ENCODE measurements around the gene NPAS3. TPM values are rescaled to one million over a fixed set of nuclear protein-coding genes. Genes with fewer than 3 reads are reported as not detected.

The NPAS3 gene
- total RNA-seq, 1 donor from 2014 or later = 1.6 TPM

DNA sequence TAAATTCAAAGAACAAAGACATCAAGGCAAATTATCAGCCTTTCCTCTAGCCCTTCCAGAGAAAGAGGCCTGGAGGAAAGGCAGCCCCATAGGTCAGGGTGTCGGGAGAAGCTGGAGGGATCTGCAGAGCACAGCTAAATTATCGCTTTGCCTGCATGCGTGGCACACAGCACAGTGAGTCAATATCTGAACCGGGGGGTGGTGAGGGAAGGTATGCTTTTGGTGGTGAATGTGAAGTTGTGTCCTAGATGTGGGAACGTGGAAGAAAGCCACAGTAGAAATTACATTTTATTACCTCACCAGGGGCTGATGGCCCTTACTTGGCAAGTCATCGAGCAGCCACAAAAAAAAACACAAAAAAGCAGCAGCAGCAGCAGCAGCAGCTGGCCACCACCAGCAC lies 769.0 kb downstream of the NPAS3 start:
- no peak for DNase-seq (ENCODE audit: low spot score)
- no peaks in the 10 kb centered on the region for H3K36me3 Mint-ChIP-seq (ENCODE audit: low read depth, unreplicated experiment)
- H3K27me3 Mint-ChIP-seq (ENCODE audit: unreplicated experiment) = peaks cover 2% of the 10 kb centered on the region
- TF ChIP-seq, protein P1, sequence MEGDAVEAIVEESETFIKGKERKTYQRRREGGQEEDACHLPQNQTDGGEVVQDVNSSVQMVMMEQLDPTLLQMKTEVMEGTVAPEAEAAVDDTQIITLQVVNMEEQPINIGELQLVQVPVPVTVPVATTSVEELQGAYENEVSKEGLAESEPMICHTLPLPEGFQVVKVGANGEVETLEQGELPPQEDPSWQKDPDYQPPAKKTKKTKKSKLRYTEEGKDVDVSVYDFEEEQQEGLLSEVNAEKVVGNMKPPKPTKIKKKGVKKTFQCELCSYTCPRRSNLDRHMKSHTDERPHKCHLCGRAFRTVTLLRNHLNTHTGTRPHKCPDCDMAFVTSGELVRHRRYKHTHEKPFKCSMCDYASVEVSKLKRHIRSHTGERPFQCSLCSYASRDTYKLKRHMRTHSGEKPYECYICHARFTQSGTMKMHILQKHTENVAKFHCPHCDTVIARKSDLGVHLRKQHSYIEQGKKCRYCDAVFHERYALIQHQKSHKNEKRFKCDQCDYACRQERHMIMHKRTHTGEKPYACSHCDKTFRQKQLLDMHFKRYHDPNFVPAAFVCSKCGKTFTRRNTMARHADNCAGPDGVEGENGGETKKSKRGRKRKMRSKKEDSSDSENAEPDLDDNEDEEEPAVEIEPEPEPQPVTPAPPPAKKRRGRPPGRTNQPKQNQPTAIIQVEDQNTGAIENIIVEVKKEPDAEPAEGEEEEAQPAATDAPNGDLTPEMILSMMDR (IDR thresholded peaks at IDR 0.05; ENCODE audit: unreplicated experiment) = no peak
- no peak overlapping the region for H3K4me3 Mint-ChIP-seq (ENCODE audit: unreplicated experiment)
- H3K4me1 Mint-ChIP-seq (ENCODE audit: unreplicated experiment) = peaks cover 3% of the 10 kb centered on the region
- H3K27ac Mint-ChIP-seq (ENCODE audit: unreplicated experiment) = no peak overlapping the region
- H3K9me3 Mint-ChIP-seq (ENCODE audit: unreplicated experiment) = no peaks in the 10 kb centered on the region

DNA sequence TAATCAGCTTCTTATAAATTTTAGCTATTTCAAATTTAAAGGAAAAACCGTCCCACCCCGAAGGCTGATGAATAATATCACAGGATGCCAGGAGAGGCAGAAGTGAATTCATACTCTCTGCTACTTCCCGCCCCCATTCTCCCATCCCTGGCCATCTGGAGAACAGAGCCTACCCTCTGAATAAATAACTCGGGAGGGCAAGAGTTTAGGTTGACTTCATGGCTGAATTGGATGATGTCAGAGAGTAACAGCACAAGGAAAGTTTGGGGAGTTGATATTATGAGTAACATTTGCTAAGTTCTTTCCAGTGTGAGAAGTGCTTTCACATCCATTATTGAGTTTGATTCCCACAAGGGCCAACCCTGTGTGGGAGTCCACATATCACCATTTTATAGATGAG lies 770.6 kb downstream of the NPAS3 start:
- no peak for DNase-seq (ENCODE audit: low spot score)
- Mint-ChIP-seq H3K9me3 (ENCODE audit: unreplicated experiment) (no peaks in the 10 kb centered on the region), H3K4me1 (ENCODE audit: unreplicated experiment) (peaks cover 3% of the 10 kb centered on the region), H3K27me3 (ENCODE audit: unreplicated experiment) (peaks cover 4% of the 10 kb centered on the region), H3K27ac (ENCODE audit: unreplicated experiment) (no peak overlapping the region), H3K36me3 (ENCODE audit: low read depth, unreplicated experiment) (no peaks in the 10 kb centered on the region), H3K4me3 (ENCODE audit: unreplicated experiment) (no peak overlapping the region)
- TF ChIP-seq, protein P1 (IDR thresholded peaks at IDR 0.05; ENCODE audit: unreplicated experiment) = no peak

DNA sequence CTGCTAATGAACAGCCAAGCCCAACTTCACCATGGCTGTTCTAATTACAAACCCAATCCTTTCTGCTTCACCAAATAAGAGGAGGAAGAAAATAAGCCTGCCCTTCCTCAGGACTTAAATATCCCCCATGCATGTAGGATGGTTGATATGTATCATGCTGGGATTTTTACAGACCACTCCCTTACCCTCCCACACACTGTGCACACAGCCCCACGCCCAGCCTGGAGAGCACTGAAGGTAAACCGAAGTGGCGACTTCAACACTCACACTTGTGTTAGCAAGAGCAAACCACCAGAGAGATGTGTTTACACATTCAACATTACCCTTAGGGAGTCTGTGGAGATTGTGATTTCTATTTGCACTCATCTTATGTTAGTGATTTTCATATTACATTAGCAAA lies 771.0 kb downstream of the NPAS3 start:
- TF ChIP-seq, protein P1 (IDR thresholded peaks at IDR 0.05; ENCODE audit: unreplicated experiment) = no peak
- no peak for DNase-seq (ENCODE audit: low spot score)
- H3K9me3 Mint-ChIP-seq (ENCODE audit: unreplicated experiment) = no peaks in the 10 kb centered on the region
- no peaks in the 10 kb centered on the region for H3K36me3 Mint-ChIP-seq (ENCODE audit: low read depth, unreplicated experiment)
- H3K4me1 Mint-ChIP-seq (ENCODE audit: unreplicated experiment) = peaks cover 3% of the 10 kb centered on the region
- H3K27ac Mint-ChIP-seq (ENCODE audit: unreplicated experiment) = no peak overlapping the region
- H3K27me3 Mint-ChIP-seq (ENCODE audit: unreplicated experiment) = peaks cover 4% of the 10 kb centered on the region
- H3K4me3 Mint-ChIP-seq (ENCODE audit: unreplicated experiment) = no peak overlapping the region

DNA sequence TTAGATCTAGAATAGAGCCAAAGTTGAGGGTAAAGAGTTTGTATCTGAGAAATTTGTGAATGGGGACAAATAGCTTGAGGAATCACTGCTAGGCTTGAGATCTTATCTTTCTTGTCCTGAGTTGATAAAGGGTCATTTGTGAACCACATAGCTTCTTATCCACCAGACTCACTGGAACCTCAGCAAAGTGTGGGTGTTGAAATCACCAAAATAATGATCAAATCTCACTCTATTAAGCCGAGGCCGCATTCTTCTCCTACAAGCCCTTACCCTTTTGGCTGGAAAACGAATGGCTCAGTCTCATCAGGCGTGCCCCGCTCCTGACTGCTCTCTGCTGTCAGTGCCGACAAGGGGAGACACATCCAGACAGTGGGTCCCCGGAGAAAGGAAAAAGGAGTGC lies 771.6 kb downstream of the NPAS3 start:
- H3K4me1 Mint-ChIP-seq (ENCODE audit: unreplicated experiment) = no peaks in the 10 kb centered on the region
- peaks cover 4% of the 10 kb centered on the region for H3K27me3 Mint-ChIP-seq (ENCODE audit: unreplicated experiment)
- no peaks in the 10 kb centered on the region for H3K36me3 Mint-ChIP-seq (ENCODE audit: low read depth, unreplicated experiment)
- H3K9me3 Mint-ChIP-seq (ENCODE audit: unreplicated experiment) = no peaks in the 10 kb centered on the region
- no peak overlapping the region for H3K4me3 Mint-ChIP-seq (ENCODE audit: unreplicated experiment)
- H3K27ac Mint-ChIP-seq (ENCODE audit: unreplicated experiment) = no peak overlapping the region
- no peak for DNase-seq (ENCODE audit: low spot score)
- TF ChIP-seq, protein P1 (IDR thresholded peaks at IDR 0.05; ENCODE audit: unreplicated experiment) = no peak

DNA sequence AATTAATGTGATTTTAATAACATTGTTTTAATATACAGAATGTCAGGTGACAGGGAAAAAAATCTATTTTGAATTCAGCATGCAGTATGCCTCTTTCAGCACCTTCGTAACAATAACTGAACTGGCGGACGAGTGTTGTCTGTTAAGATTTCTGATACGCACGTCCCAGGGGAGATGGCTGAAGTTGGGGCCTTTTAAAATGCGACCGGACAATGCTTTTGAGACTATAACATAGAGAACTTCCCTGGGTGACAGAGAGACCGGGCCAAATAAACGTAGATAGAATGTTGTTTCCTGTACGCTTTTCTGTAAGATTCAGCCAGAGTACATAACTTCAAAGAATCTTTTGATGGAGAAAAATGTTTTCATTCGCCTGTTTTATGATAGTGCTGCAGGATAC lies 772.5 kb downstream of the NPAS3 start:
- TF ChIP-seq, protein P1 (IDR thresholded peaks at IDR 0.05; ENCODE audit: unreplicated experiment) = no peak
- Mint-ChIP-seq H3K9me3 (ENCODE audit: unreplicated experiment) (no peaks in the 10 kb centered on the region), H3K36me3 (ENCODE audit: low read depth, unreplicated experiment) (no peaks in the 10 kb centered on the region), H3K27ac (ENCODE audit: unreplicated experiment) (no peak overlapping the region), H3K4me1 (ENCODE audit: unreplicated experiment) (no peaks in the 10 kb centered on the region), H3K4me3 (ENCODE audit: unreplicated experiment) (no peak overlapping the region), H3K27me3 (ENCODE audit: unreplicated experiment) (peaks cover 2% of the 10 kb centered on the region)
- no peak for DNase-seq (ENCODE audit: low spot score)
